ENCODE measurements around the gene MRPL21. TPM values are rescaled to one million over a fixed set of nuclear protein-coding genes. Genes with fewer than 3 reads are reported as not detected.
A peak's percentile ranks its signal among the peaks of the same experiment; 100 is the strongest.

Gene MRPL21
- total RNA-seq, 1 donor from 2014 or later: 32.9 TPM

DNA sequence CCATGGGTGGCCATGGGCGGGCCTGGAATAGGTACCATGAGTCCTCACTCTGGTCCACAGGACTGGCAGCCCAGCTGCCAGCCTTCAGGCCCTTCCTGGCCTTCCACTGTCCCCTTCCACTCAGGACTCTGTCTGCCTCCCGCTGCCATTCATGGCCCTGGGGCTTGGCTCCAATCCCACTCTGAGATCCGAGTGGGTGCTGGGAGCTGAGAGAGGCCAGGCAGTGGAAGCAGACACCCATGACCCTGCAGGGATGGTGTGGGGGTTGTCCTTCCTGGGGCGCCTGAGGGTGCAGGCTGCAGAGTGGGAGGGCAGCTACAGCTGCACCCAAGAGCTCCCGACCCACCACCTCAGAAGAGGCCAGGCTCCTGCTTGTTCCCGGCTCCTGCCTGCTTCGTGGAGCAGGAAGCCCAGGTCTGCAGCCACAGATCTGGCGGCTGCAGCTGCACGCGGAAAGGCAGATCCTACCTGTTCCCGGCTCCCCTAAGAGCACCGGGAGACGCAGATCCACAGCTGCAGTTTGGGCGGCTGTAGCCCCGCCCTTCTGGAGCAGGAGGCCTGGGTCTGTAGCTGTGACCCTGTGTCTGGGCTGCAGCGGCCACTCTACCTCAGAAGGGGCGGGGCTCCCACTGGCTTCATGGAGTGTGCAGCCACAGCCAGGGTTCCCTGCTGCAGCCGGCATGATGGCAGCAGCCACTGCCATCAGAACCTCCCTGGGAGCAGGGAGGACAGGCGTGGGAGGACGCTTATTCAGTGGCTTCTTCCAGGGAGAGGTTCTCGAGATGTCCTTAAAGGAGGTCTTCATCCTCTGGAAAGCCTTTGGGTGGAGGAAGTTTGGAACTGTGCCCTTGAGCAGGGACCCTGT, 27.6 kb upstream of the MRPL21 start:
- TF ChIP-seq, protein P1, sequence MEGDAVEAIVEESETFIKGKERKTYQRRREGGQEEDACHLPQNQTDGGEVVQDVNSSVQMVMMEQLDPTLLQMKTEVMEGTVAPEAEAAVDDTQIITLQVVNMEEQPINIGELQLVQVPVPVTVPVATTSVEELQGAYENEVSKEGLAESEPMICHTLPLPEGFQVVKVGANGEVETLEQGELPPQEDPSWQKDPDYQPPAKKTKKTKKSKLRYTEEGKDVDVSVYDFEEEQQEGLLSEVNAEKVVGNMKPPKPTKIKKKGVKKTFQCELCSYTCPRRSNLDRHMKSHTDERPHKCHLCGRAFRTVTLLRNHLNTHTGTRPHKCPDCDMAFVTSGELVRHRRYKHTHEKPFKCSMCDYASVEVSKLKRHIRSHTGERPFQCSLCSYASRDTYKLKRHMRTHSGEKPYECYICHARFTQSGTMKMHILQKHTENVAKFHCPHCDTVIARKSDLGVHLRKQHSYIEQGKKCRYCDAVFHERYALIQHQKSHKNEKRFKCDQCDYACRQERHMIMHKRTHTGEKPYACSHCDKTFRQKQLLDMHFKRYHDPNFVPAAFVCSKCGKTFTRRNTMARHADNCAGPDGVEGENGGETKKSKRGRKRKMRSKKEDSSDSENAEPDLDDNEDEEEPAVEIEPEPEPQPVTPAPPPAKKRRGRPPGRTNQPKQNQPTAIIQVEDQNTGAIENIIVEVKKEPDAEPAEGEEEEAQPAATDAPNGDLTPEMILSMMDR (IDR thresholded peaks at IDR 0.05): no peak
- intact Hi-C loops (cut with DNase I): no loop called here

DNA sequence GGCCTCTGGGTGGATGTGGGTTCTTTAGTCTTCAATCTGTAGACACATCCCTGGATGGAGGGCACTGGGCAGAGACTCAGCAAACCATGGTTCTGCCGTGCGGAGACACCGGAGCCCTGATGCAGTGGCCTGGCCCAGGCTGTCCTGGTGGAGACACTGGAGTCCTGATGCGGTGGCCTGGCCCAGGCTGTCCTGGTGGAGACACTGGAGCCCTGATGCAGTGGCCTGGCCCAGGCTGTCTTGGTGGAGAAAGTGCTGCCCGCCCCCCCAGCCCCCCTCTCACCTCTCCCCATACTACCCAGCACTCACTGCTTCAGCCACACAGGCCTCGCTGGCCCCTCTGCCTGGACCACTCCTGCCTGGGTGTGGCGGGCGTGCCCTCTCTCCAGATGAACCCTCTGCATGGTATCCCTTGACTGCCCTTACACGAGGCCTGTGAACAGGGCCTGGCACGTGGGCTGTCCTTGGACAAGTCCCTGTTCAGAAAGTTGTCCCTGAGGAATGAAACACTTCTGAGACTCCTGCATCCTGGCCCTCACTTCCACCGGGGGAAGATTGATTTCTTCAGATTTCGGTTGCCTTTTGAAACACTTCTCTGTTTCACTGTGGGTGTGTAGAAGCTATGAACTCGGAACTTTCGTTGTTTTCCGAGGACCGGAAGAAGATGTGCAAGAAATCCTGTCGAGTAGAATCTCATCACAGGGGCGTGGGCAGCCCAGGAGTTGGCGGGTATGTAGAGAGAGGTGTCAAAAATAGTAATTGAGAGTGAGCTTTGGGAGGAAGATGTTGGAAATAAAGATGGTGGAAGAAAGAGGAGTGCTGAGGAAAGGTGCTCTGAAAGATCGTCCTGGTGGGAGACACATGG, 26.3 kb upstream of the MRPL21 start:
- TF ChIP-seq, protein P1 (IDR thresholded peaks at IDR 0.05): no peak
- no peak for DNase-seq
- peaks cover 18% of the 10 kb centered on the region for H3K4me1 ChIP-seq
- no peak overlapping the region for H3K27ac ChIP-seq
- H3K4me3 ChIP-seq: no peak overlapping the region
- peaks cover 78% of the 10 kb centered on the region for H3K36me3 ChIP-seq
- no peak for ATAC-seq
- intact Hi-C loops (cut with DNase I): no loop called here
- no peaks in the 10 kb centered on the region for H3K27me3 ChIP-seq (ENCODE audit: low read depth)
- peaks cover 16% of the 10 kb centered on the region for H3K9me3 ChIP-seq

More for the DNA sequence above, 27.6 kb upstream of the MRPL21 start:
- no peak for ATAC-seq
- Histone ChIP-seq H3K27me3 (ENCODE audit: low read depth) (no peaks in the 10 kb centered on the region), H3K9me3 (peaks cover 3% of the 10 kb centered on the region), H3K4me1 (peaks cover 18% of the 10 kb centered on the region), H3K27ac (no peak overlapping the region), H3K36me3 (peaks cover 87% of the 10 kb centered on the region), H3K4me3 (no peak overlapping the region)
- no peak for DNase-seq

DNA sequence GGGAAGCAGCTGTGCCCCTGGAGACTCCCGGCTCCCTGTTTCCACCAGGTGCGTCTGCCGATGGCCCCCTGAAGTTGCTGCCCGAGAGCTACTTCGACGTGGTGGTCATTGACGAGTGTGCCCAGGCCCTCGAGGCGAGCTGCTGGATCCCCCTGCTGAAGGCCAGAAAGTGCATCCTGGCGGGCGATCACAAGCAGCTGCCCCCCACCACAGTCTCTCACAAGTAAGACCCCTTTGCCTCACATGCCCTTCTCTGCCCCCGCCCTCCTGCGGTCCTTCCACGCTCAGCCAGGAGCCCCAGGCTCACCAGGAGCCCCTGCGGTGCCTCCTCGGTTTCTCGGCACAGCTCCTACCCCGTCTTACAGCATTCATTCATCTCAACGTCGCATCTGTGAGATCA, 25.5 kb upstream of the MRPL21 start:
- H3K27me3 ChIP-seq (ENCODE audit: low read depth): no peaks in the 10 kb centered on the region
- DNase-seq: no peak
- H3K36me3 ChIP-seq: peaks cover 77% of the 10 kb centered on the region
- TF ChIP-seq, protein P1 (IDR thresholded peaks at IDR 0.05): no peak
- no peak overlapping the region for H3K4me3 ChIP-seq
- intact Hi-C loops (cut with DNase I): no loop called here
- peaks cover 18% of the 10 kb centered on the region for H3K4me1 ChIP-seq
- no peak overlapping the region for H3K27ac ChIP-seq
- no peak for ATAC-seq
- H3K9me3 ChIP-seq: peaks cover 20% of the 10 kb centered on the region

DNA sequence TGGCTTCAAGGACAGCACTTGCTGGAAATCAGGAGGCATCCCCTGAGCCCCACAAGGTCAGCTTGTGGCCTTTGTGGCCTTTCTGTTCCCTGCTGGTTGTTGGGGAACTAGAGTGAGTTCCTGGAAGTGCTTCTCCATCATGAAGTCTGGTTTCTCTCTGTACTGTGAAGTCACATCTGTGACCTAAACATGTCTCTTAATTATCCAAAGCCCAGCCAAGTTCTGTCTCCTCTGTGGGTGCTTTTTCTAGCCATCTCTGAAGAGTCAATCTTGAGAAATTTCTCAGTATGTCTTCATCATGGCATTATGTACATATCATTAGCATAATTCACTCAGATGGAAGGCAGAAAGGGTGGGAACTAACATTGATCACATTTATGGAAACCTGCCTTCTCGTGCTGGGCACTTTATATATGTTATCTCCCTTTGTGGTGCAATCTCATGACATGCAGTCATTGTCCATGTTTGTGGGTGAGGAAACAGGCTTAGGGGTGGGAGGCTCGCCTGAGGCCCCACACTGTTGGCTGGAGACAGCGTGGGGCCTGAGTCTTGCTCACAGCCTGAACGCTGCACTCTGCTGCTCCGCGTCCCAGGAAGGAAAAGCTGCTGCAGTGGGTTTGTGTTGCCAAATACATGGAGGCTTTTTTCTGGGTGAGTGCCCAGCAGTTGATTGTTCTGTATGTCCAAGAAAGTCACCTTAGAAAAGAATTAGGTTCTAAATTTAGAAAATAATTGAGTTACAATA, 24.7 kb upstream of the MRPL21 start:
- DNase-seq (no peak), ATAC-seq (peak; percentile 44 to 69)
- Histone ChIP-seq H3K36me3 (peaks cover 77% of the 10 kb centered on the region), H3K9me3 (peaks cover 20% of the 10 kb centered on the region), H3K27ac (peak overlapping the region; percentile 43), H3K27me3 (ENCODE audit: low read depth) (no peaks in the 10 kb centered on the region), H3K4me1 (peaks cover 18% of the 10 kb centered on the region), H3K4me3 (no peak overlapping the region)
- TF ChIP-seq, protein P1 (IDR thresholded peaks at IDR 0.05): no peak
- intact Hi-C loops (cut with DNase I): no loop called here

Measured in lower lobe of right lung (tissue), 2 donors.